Activated CD8-positive, alpha-beta memory T cell treated with anti-CD3 and anti-CD28 coated beads for 36 hours (primary cell): ENCODE data around the gene DGKA. TPM values are rescaled to one million over a fixed set of nuclear protein-coding genes. Genes with fewer than 3 reads are reported as not detected.
"Not testable (repeated sequence)": the region's sequence is repeated elsewhere in the genome, so short reads cannot be mapped to it uniquely, and the experiment has no call there.

Experiments
- CTCF ChIA-PET: fragments of 350-600 bp; sonication (Branson Sonifier 250); formaldehyde crosslinking; loops from one replicate; lab custom pipeline; 2021; ENCODE audit warnings: antibody characterized with exemption; lab: Charles Lee
- POLR2A ChIA-PET: fragments of 350-600 bp; sonication (Branson Sonifier 250); formaldehyde crosslinking; loops from one replicate; lab custom pipeline; 2021; ENCODE audit warnings: antibody characterized with exemption; lab: Charles Lee
- total RNA-seq, 2 experiments: library from RNA; stranded (reverse); gene quantifications; one replicate each; pipeline ENCODE4 v1.2.3, GENCODE V29; 2021

DGKA gene
- total RNA-seq, 2 experiments from 2014 or later = 199 to 219 TPM

GRCh38 chr12:55979069-55979468, 48.1 kb downstream of the DGKA start:
- CTCF ChIA-PET = interaction anchor here (0.9 to 1.5 kb wide), 2 partner anchors 13 to 17 kb away, joined by 3 to 4 read pairs; no protein-coding TSS in a partner anchor
- POLR2A ChIA-PET = no interaction called here

GRCh38 chr12:55981882-55982281, 50.9 kb downstream of the DGKA start:
- POLR2A ChIA-PET = not testable (repeated sequence)
- CTCF ChIA-PET = interaction anchor here (1.2 kb wide), 1 partner anchor 14 kb away, joined by 3 read pairs; no protein-coding TSS in a partner anchor

- ChIA-PET CTCF (interaction anchor here (1.2 kb wide), 1 partner anchor 14 kb away, joined by 3 read pairs; no protein-coding TSS in a partner anchor), POLR2A (interaction anchor here (0.5 kb wide), 1 partner anchor 104 kb away, joined by 5 read pairs; no protein-coding TSS in a partner anchor)
These were observed 51.5 kb downstream of the DGKA start for GRCh38 chr12:55982319-55982936.

- ChIA-PET POLR2A (interaction anchor here (0.7 kb wide), 1 partner anchor 87 kb away, joined by 6 read pairs; no protein-coding TSS in a partner anchor), CTCF (interaction anchor here (0.6 to 0.8 kb wide), 2 partner anchors 12 to 125 kb away, joined by 3 read pairs; no protein-coding TSS in a partner anchor)
These were observed 52.4 kb downstream of the DGKA start for GRCh38 chr12:55983232-55983842.

- CTCF ChIA-PET = interaction anchor here (1.9 kb wide), 1 partner anchor 11 kb away, joined by 6 read pairs; no protein-coding TSS in a partner anchor
These were observed 53.9 kb downstream of the DGKA start for GRCh38 chr12:55984861-55985260.

GRCh38 chr12:55985341-55985740, 54.4 kb downstream of the DGKA start:
- CTCF ChIA-PET = interaction anchor here (1.9 kb wide), 1 partner anchor 11 kb away, joined by 6 read pairs; no protein-coding TSS in a partner anchor
- POLR2A ChIA-PET = no interaction called here

More at GRCh38 chr12:55984861-55985260, 53.9 kb downstream of the DGKA start:
- POLR2A ChIA-PET = interaction anchor here (1.2 kb wide), 1 partner anchor 11 kb away, joined by 3 read pairs; no protein-coding TSS in a partner anchor

- CTCF ChIA-PET = not testable (repeated sequence)
- POLR2A ChIA-PET = interaction anchor here (0.7 kb wide), 1 partner anchor 18 kb away, joined by 3 read pairs; no protein-coding TSS in a partner anchor
These were observed 55.0 kb downstream of the DGKA start for GRCh38 chr12:55985976-55986375.

- CTCF ChIA-PET = interaction anchor here (0.6 to 1.0 kb wide), 4 partner anchors 12 to 217 kb away, joined by 3 to 5 read pairs (median 4); no protein-coding TSS in a partner anchor
- POLR2A ChIA-PET = interaction anchor here (0.6 kb wide), 1 partner anchor 166 kb away, joined by 3 read pairs; no protein-coding TSS in a partner anchor
These were observed 60.1 kb downstream of the DGKA start for GRCh38 chr12:55991110-55991509.

GRCh38 chr12:55993230-55993853, 62.4 kb downstream of the DGKA start:
- ChIA-PET POLR2A (no interaction called here), CTCF (no interaction called here)

- POLR2A ChIA-PET = interaction anchor here (1.3 kb wide), 1 partner anchor 49 kb away, joined by 3 read pairs; no protein-coding TSS in a partner anchor
These were observed 64.4 kb downstream of the DGKA start for GRCh38 chr12:55995366-55995765.

GRCh38 chr12:55996201-55996714, 65.3 kb downstream of the DGKA start:
- CTCF ChIA-PET = interaction anchor here (0.5 to 2.9 kb wide), 34 partner anchors 11 to 1671 kb away, joined by 3 to 25 read pairs (median 4); partner anchors contain the start of genes COPZ1, DNAJC14 and ZC3H10
- POLR2A ChIA-PET = interaction anchor here (0.8 to 1.3 kb wide), 3 partner anchors 23 to 108 kb away, joined by 3 to 5 read pairs (median 4); partner anchors contain the start of gene RAB5B

More at GRCh38 chr12:55995366-55995765, 64.4 kb downstream of the DGKA start:
- CTCF ChIA-PET = interaction anchor here (0.6 to 2.9 kb wide), 24 partner anchors 11 to 165 kb away, joined by 3 to 25 read pairs (median 6); partner anchors contain the start of genes DNAJC14 and ZC3H10

GRCh38 chr12:55996715-55997534, 66.0 kb downstream of the DGKA start, which contains the start of gene SUOX:
SUOX (plus strand) TSS chr12:55997276; CDS start chr12:56002222, 4,946 bp downstream.
- ChIA-PET POLR2A (interaction anchor here (1.3 kb wide), 1 partner anchor 47 kb away, joined by 3 read pairs; no protein-coding TSS in a partner anchor), CTCF (interaction anchor here (0.6 to 2.9 kb wide), 19 partner anchors 11 to 1672 kb away, joined by 3 to 25 read pairs (median 6); partner anchors contain the start of genes COPZ1, DNAJC14 and ZC3H10)

GRCh38 chr12:55997535-55997859, 66.5 kb downstream of the DGKA start:
- CTCF ChIA-PET = interaction anchor here (0.7 to 2.9 kb wide), 4 partner anchors 29 to 64 kb away, joined by 3 to 25 read pairs (median 10); no protein-coding TSS in a partner anchor
- POLR2A ChIA-PET = no interaction called here

- POLR2A ChIA-PET = not testable (repeated sequence)
These were observed 68.6 kb downstream of the DGKA start for GRCh38 chr12:55999522-55999921.

GRCh38 chr12:55999999-56000540, 69.1 kb downstream of the DGKA start:
- CTCF ChIA-PET, POLR2A ChIA-PET: not testable (repeated sequence)

More at GRCh38 chr12:55999522-55999921, 68.6 kb downstream of the DGKA start:
- CTCF ChIA-PET = not testable (repeated sequence)

GRCh38 chr12:56001487-56002100, 70.6 kb downstream of the DGKA start:
- POLR2A ChIA-PET = no interaction called here
- CTCF ChIA-PET = interaction anchor here (0.7 kb wide), 1 partner anchor 312 kb away, joined by 3 read pairs; no protein-coding TSS in a partner anchor

- CTCF ChIA-PET = interaction anchor here (0.7 kb wide), 1 partner anchor 266 kb away, joined by 3 read pairs; no protein-coding TSS in a partner anchor
- POLR2A ChIA-PET = not testable (repeated sequence)
These were observed 72.4 kb downstream of the DGKA start for GRCh38 chr12:56003376-56003775.
